Ishikawa (cell line): ENCODE results near the gene EHD4.

Source experiments
- CEBPB ChIP-seq: IDR thresholded peaks from 2 replicates; pipeline ENCODE4 v1.6.1; 2012
- EGR1 ChIP-seq: IDR thresholded peaks from 2 replicates; pipeline ENCODE4 v1.6.1; 2012
- NFIC ChIP-seq: IDR thresholded peaks from 2 replicates; pipeline ENCODE4 v1.6.1; 2012
- TAF1 ChIP-seq: IDR thresholded peaks from 2 replicates; pipeline ENCODE4 v1.6.1; 2012; ENCODE audit warnings: low read depth, mild to moderate bottlenecking
- ZBTB7A ChIP-seq: IDR thresholded peaks from 2 replicates; pipeline ENCODE4 v1.6.1; 2012; ENCODE audit warnings: low read depth

DNA sequence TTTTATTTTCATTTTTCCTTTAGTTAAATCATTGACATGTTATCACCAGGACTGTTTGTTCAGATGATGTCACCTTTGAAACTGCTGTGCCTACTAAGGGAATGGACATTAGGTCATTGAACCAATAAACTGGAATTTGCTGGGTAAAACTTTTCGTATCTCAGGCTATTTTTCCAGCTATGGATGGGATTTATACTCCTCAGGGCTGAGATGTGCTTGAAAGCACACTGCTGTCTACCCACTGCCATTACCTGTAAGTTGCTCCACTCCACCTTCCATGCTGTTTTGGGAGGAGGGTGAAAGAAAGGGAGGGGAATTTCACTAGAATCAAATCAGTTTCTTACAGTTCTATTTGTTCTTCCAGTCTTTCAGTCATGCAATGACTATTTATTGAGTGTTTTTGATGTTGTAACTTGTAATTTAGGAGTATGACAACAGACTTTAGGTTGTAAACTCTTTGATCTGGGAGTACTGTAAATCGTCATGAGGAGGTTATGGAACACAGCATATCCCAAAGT is 11.3 kb downstream of the EHD4 start:
- TF ChIP-seq CEBPB, result no peak
- no peak for TF ChIP-seq ZBTB7A
- TF ChIP-seq TAF1, result no peak
- TF ChIP-seq EGR1, result no peak
- no peak for TF ChIP-seq NFIC
